SU-DHL-6 (cell line): ENCODE measurements around the gene SAG.

Experiments
- EZH2phosphoT487 ChIP-seq: fragments of 200-600 bp; sonication (generic), shearing (Covaris generic); conservative IDR thresholded peaks from 2 replicates; pipeline ENCODE4 v1.6.1; 2018; ENCODE audit warnings: mild to moderate bottlenecking, antibody characterized with exemption, low read length, moderate library complexity, mixed read lengths
- TF ChIP-seq, protein P1 (sequence below): fragments of 200-600 bp; sonication (generic); IDR thresholded peaks from one replicate; pipeline ENCODE4 v1.5.1; 2017; ENCODE audit warnings: antibody characterized with exemption, mild to moderate bottlenecking, low read length, moderate library complexity; ENCODE audit not compliant: insufficient read depth, poor library complexity, severe bottlenecking

DNA sequence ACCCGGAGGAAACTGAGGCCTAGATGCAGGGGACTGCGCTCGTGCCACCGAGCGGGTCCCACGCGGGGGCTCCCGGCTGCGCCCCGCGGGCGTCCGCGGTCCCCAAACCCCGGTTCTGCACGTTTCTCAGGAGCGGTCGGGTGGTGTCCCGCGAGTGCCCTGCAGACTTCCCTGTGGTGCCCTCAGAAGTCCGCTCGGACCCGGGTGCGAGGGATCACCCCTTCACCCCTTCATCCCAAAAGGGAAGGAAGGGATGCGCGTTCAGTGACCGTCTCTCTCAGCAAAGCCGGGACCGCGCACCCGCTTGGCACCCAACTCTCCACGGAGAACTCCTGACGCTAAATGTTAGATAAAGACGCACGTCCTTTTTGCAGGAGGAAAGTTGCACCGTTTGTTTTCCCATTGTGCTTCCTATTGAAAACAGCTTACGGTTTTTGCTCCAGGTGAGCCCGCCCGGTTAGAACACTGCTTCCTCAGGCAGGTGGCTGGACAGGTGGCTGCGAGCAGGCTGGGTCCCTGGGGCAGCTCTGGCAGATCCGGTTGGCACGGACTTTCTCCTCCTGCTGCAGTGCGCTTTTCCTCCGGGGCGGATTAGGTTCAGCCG lies 47.5 kb downstream of the SAG start:
- TF ChIP-seq EZH2phosphoT487 = no peak
- TF ChIP-seq, protein P1, sequence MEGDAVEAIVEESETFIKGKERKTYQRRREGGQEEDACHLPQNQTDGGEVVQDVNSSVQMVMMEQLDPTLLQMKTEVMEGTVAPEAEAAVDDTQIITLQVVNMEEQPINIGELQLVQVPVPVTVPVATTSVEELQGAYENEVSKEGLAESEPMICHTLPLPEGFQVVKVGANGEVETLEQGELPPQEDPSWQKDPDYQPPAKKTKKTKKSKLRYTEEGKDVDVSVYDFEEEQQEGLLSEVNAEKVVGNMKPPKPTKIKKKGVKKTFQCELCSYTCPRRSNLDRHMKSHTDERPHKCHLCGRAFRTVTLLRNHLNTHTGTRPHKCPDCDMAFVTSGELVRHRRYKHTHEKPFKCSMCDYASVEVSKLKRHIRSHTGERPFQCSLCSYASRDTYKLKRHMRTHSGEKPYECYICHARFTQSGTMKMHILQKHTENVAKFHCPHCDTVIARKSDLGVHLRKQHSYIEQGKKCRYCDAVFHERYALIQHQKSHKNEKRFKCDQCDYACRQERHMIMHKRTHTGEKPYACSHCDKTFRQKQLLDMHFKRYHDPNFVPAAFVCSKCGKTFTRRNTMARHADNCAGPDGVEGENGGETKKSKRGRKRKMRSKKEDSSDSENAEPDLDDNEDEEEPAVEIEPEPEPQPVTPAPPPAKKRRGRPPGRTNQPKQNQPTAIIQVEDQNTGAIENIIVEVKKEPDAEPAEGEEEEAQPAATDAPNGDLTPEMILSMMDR = no peak
